CD14-positive monocyte (primary cell): ENCODE measurements around the gene AIG1. TPM values are rescaled to one million over a fixed set of nuclear protein-coding genes. Genes with fewer than 3 reads are reported as not detected.

ENCODE experiments used
- DNase-seq, 3 donors: peaks; one replicate each; pipeline ENCODE4 v3.0.0-alpha.2; 2011 to 2022
- H2AFZ ChIP-seq: 2 replicates; pipeline ENCODE4 v1.6.0; 2012; ENCODE audit warnings: mild to moderate bottlenecking, low read depth, low read length, inconsistent platforms; ENCODE audit not compliant: insufficient read depth, poor library complexity, severe bottlenecking
- H3K27ac ChIP-seq, 2 donors: 1 replicate in 1 of 2; 2 replicates in 1 of 2; pipeline ENCODE4 v1.5.1; 2012 to 2013; ENCODE audit warnings: low read length in 2 of 2, control low read depth in 1 of 2, inconsistent platforms in 1 of 2, low read depth in 1 of 2, mild to moderate bottlenecking in 1 of 2
- H3K27me3 ChIP-seq, 2 donors: one replicate each; pipeline versions ENCODE4 v1.6.0 to v1.6.1; 2011 to 2013; ENCODE audit warnings: low read length in 2 of 2; ENCODE audit not compliant: control insufficient read depth in 2 of 2, insufficient read depth in 2 of 2
- H3K36me3 ChIP-seq, 2 donors: replicated peaks in 1 of 2; 1 replicate in 1 of 2; 2 replicates in 1 of 2; pipeline versions ENCODE4 v1.5.1 to v1.6.1; 2012 to 2013; ENCODE audit warnings: low read length in 2 of 2, control low read depth in 1 of 2, inconsistent platforms in 1 of 2, mild to moderate bottlenecking in 1 of 2; ENCODE audit not compliant: insufficient read depth in 2 of 2, control insufficient read depth in 1 of 2
- H3K4me1 ChIP-seq, 2 donors: 1 replicate in 1 of 2; 2 replicates in 1 of 2; pipeline versions ENCODE4 v1.5.1 to v1.6.1; 2012 to 2013; ENCODE audit warnings: low read length in 2 of 2, control low read depth in 1 of 2, inconsistent platforms in 1 of 2, mild to moderate bottlenecking in 1 of 2, moderate library complexity in 1 of 2; ENCODE audit not compliant: insufficient read depth in 2 of 2, control insufficient read depth in 1 of 2
- H3K4me2 ChIP-seq: replicated peaks from 2 replicates; pipeline ENCODE3; 2012; ENCODE audit warnings: low read length, moderate library complexity, mild to moderate bottlenecking; ENCODE audit not compliant: poor library complexity, severe bottlenecking; ENCODE audit errors: extremely low read depth
- H3K4me3 ChIP-seq, 3 experiments: fragments of 200-600 bp in 1 of 3; sonication (generic) in 1 of 3; replicated peaks in 1 of 3; 1 replicate in 2 of 3; 2 replicates in 1 of 3; pipeline ENCODE4 v1.5.1; 2011 to 2013; ENCODE audit warnings: low read length in 3 of 3, mild to moderate bottlenecking in 3 of 3, control low read depth in 2 of 3, low read depth in 2 of 3, inconsistent platforms in 1 of 3, moderate library complexity in 1 of 3
- H3K79me2 ChIP-seq: 2 replicates; pipeline ENCODE4 v1.6.0; 2012; ENCODE audit warnings: mild to moderate bottlenecking, control low read depth, inconsistent platforms, low read length, moderate library complexity; ENCODE audit not compliant: insufficient read depth
- H3K9ac ChIP-seq: 2 replicates; pipeline ENCODE4 v1.6.0; 2017; ENCODE audit warnings: low read length, mild to moderate bottlenecking; ENCODE audit not compliant: insufficient read depth, poor library complexity, severe bottlenecking
- H3K9me3 ChIP-seq, 2 donors: replicated peaks in 1 of 2; 1 replicate in 1 of 2; 2 replicates in 1 of 2; pipeline versions ENCODE4 v1.5.1 to v1.6.1; 2012 to 2013; ENCODE audit warnings: low read length in 2 of 2, control low read depth in 1 of 2; ENCODE audit not compliant: control insufficient read depth in 1 of 2, insufficient read depth in 1 of 2
- H4K20me1 ChIP-seq: 2 replicates; pipeline ENCODE4 v1.6.0; 2012; ENCODE audit warnings: mild to moderate bottlenecking, low read length, control low read depth, moderate library complexity; ENCODE audit not compliant: insufficient read depth
- H3K27ac Mint-ChIP-seq, 7 donors: one replicate each; pipeline ENCODE4 v1.8.0; 2020; ENCODE audit warnings: mild to moderate bottlenecking in 7 of 7, mixed read lengths in 7 of 7, moderate library complexity in 6 of 7, inconsistent platforms in 2 of 7
- H3K27me3 Mint-ChIP-seq, 3 donors: one replicate each; pipeline ENCODE4 v1.8.0; 2021 to 2022; ENCODE audit warnings: low read depth in 3 of 3, mild to moderate bottlenecking in 3 of 3, mixed read lengths in 3 of 3, moderate library complexity in 3 of 3, inconsistent platforms in 1 of 3
- H3K36me3 Mint-ChIP-seq, 2 donors: one replicate each; pipeline ENCODE4 v1.8.0; 2020; ENCODE audit warnings: mixed read lengths in 2 of 2, inconsistent platforms in 1 of 2, mild to moderate bottlenecking in 1 of 2
- H3K4me1 Mint-ChIP-seq: one replicate; pipeline ENCODE4 v1.8.0; 2020; ENCODE audit warnings: mild to moderate bottlenecking, mixed read lengths
- H3K4me3 Mint-ChIP-seq, 2 donors: one replicate each; pipeline ENCODE4 v1.8.0; 2020; ENCODE audit warnings: mild to moderate bottlenecking in 2 of 2, mixed read lengths in 2 of 2, moderate library complexity in 1 of 2
- H3K9me3 Mint-ChIP-seq, 7 donors: one replicate each; pipeline ENCODE4 v1.8.0; 2020 to 2022; ENCODE audit warnings: mixed read lengths in 7 of 7, mild to moderate bottlenecking in 6 of 7, moderate library complexity in 6 of 7, inconsistent platforms in 2 of 7
- WGBS: methylation state at CpG from one replicate; pipeline ENCODE4 v1.1.5; 2013; ENCODE audit warnings: missing lambda C conversion rate; ENCODE audit not compliant: insufficient coverage; 5-methylcytosine and 5-hydroxymethylcytosine counted together
- intact Hi-C, 2 donors: fragments of 100-400 bp; cut with micrococcal nuclease; formaldehyde crosslinking; loops; one replicate each; pipeline versions ENCODE4 v1.15.0 to v1.15.1; 2023
- polyA plus RNA-seq, 3 donors: library from polyadenylated mRNA; depleted of rRNA in 1 of 3; unstranded in 2 of 3; stranded (reverse) in 1 of 3; fragments of 300-500 nt in 2 of 3; fragments of >200 nt in 1 of 3; fragmentation: Illumina TruSeq in 2 of 3; gene quantifications; 1 replicate in 2 of 3; 2 replicates in 1 of 3; pipeline ENCODE4 v1.2.3, GENCODE V29; 2012 to 2021
- TF ChIP-seq, protein P1 (sequence below): fragments of 200-600 bp; IDR thresholded peaks from one replicate; pipeline ENCODE4 v1.8.0; 2022; ENCODE audit warnings: antibody characterized with exemption, mild to moderate bottlenecking

Gene AIG1
- polyA plus RNA-seq, 3 donors = 6.7 to 7.6 (median 6.8) TPM

GRCh38 chr6:143332153-143332845, 271.6 kb downstream of the AIG1 start:
- intact Hi-C loops = no loop called here
- Histone ChIP-seq H2AFZ (no peak overlapping the region), H3K9me3 (peaks cover 0 to 3% of the 10 kb centered on the region in 2 donors), H3K4me2 (no peak overlapping the region), H3K9ac (no peak overlapping the region), H4K20me1 (no peaks in the 10 kb centered on the region), H3K4me1 (no peaks in the 10 kb centered on the region), H3K79me2 (no peaks in the 10 kb centered on the region), H3K4me3 (no peak overlapping the region), H3K27ac (no peak overlapping the region), H3K36me3 (no peaks in the 10 kb centered on the region), H3K27me3 (no peaks in the 10 kb centered on the region)
- peaks cover 0 to 4% (median 0%) of the 10 kb centered on the region in 7 donors for H3K9me3 Mint-ChIP-seq
- DNase-seq = no peak
- WGBS = 100% methylated on average over 1 of the region's 1 CpG
- H3K4me1 Mint-ChIP-seq = no peaks in the 10 kb centered on the region
- H3K27me3 Mint-ChIP-seq = peaks cover 0 to 3% (median 2%) of the 10 kb centered on the region in 3 donors
- TF ChIP-seq, protein P1, sequence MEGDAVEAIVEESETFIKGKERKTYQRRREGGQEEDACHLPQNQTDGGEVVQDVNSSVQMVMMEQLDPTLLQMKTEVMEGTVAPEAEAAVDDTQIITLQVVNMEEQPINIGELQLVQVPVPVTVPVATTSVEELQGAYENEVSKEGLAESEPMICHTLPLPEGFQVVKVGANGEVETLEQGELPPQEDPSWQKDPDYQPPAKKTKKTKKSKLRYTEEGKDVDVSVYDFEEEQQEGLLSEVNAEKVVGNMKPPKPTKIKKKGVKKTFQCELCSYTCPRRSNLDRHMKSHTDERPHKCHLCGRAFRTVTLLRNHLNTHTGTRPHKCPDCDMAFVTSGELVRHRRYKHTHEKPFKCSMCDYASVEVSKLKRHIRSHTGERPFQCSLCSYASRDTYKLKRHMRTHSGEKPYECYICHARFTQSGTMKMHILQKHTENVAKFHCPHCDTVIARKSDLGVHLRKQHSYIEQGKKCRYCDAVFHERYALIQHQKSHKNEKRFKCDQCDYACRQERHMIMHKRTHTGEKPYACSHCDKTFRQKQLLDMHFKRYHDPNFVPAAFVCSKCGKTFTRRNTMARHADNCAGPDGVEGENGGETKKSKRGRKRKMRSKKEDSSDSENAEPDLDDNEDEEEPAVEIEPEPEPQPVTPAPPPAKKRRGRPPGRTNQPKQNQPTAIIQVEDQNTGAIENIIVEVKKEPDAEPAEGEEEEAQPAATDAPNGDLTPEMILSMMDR = no peak
- H3K27ac Mint-ChIP-seq = no peak overlapping the region
- H3K4me3 Mint-ChIP-seq = no peak overlapping the region
- no peaks in the 10 kb centered on the region for H3K36me3 Mint-ChIP-seq

DNA sequence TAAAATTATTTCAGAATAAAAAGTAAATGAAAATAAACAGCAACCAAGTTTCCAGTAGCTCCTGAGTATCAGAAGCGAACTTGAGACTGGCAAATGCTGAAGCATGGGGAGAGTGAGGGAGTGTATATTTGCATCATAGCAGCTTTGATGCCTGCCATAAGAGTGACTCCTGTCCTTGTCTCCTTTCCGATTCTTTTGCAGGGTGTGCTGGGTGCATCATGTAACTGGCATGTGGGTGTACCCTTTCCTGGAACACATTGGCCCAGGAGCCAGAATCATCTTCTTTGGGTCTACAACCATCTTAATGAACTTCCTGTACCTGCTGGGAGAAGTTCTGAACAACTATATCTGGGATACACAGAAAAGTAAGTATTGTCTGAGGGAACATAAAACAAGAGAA, 272.4 kb downstream of the AIG1 start:
- WGBS = 100% methylated on average over 2 of the region's 2 CpGs
- no peaks in the 10 kb centered on the region for H3K4me1 ChIP-seq
- H3K4me3 Mint-ChIP-seq = no peak overlapping the region
- no peaks in the 10 kb centered on the region for H3K36me3 ChIP-seq
- no peak overlapping the region for H3K9ac ChIP-seq
- no peaks in the 10 kb centered on the region for H4K20me1 ChIP-seq
- H3K4me1 Mint-ChIP-seq = no peaks in the 10 kb centered on the region
- DNase-seq = no peak
- H3K9me3 ChIP-seq = peaks cover 0 to 6% of the 10 kb centered on the region in 2 donors
- H3K27me3 ChIP-seq = no peaks in the 10 kb centered on the region
- TF ChIP-seq, protein P1 = no peak
- H3K36me3 Mint-ChIP-seq = no peaks in the 10 kb centered on the region
- H3K27me3 Mint-ChIP-seq = peaks cover 0 to 3% (median 2%) of the 10 kb centered on the region in 3 donors
- H2AFZ ChIP-seq = no peak overlapping the region
- H3K4me3 ChIP-seq = no peak overlapping the region
- intact Hi-C loops = no loop called here
- no peak overlapping the region for H3K4me2 ChIP-seq
- H3K79me2 ChIP-seq = no peaks in the 10 kb centered on the region
- peaks cover 0 to 10% (median 3%) of the 10 kb centered on the region in 7 donors for H3K9me3 Mint-ChIP-seq
- no peak overlapping the region for H3K27ac Mint-ChIP-seq
- no peak overlapping the region for H3K27ac ChIP-seq
